GM19455 (cell line): ENCODE measurements around the gene RALBP1.

Experiments used
- ATAC-seq: cut with Tn5 transposase; IDR thresholded peaks from one replicate; pipeline ENCODE4 v1.9.1; 2021; ENCODE audit not compliant: unreplicated experiment

The RALBP1 gene

DNA sequence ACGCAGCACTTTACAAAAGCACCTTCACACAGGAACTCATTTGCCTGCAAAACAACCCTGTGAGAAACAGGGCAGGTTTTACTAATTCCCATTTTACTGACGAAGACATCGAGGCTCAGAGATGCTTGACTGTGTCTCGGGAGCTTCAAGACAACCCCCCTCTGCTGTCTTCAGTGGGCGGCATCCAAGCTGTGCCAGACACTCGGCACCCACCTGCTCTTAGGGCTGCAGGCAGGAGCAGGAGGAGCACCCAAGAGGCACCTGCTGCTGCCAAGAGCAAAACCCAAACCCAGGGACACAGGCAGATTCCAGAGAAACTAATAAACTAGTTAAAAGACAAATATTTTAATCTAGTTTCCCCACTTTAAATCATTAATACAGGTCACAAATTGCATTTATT is 71.2 kb downstream of the RALBP1 start:
- no peak for ATAC-seq

DNA sequence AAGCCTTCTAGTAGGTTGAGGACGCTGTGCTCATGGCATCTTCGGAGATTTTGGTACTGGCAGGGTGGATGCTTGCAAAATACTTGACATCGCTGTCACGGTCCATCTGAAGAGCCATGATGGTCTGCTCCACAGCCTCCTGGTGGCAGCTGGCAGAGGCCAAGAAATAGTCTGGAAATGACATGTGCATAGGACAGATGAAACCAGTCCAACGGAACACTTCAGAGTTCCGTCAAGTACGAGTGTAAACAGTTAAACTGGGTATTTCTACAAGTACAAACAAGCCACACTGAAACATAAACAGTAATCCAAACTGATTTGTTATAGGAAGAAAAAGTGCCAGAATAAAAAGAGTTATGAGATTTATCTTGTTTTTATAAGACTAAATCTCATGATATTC is 72.5 kb downstream of the RALBP1 start:
- no peak for ATAC-seq

DNA sequence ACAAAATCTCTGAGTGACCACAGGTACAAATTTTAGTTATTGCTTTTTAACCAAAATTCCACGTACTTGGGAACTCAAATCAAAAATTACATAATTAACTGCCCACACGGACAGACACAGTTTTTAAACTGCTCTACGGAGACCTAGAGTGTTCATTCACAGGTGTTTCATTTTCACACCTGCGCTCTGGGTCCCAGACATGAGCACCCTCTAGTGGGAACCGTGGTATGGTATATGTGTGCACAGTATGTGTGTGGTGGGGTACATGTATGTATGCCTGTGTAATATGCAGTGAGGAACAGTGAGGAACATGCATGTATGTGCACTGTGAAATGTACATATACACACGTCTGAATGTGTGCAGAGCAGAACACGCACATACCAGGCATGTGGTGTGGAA is 74.1 kb downstream of the RALBP1 start:
- no peak for ATAC-seq

DNA sequence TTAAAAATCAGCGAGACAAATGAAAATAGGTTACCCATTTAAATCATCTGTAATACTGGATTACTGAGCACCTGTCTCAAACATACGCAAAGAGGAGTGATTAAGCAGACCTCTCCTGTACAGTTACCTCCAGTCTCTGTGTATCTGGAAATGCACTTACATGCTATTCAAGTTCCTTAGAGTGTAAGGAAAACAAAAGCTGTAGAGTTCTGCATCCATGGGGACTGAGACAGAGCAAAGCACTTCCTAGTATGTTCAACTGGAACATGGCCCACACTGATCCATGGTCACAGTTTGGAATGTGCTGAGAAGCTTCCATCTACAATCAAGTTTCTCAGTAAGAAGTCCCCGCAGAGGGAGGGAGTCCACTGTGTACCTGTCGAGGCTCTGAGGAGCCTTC is 75.1 kb downstream of the RALBP1 start:
- no peak for ATAC-seq

- no peak for ATAC-seq
Measured at GRCh38 chr18:9552191-9552590, 76.9 kb downstream of the RALBP1 start.

DNA sequence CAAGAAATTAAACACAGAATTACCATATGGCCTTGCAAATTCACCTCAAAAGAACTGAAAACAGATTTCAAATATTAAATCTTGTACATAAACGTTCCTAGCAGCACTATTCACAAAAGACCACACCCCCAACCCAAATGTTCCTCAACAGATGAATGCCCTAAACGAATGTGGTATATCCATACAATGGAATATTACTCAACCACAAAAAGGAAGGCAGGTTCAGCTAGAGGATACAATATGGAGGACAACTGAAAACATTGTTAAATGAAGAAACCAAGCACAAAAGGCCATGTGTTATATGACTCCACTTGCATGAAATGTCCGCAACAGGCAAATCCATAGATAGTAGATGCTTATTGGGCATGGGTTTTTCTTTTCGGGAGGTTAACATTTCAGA is 77.3 kb downstream of the RALBP1 start:
- no peak for ATAC-seq

GRCh38 chr18:9557250-9557943 is 82.1 kb downstream of the RALBP1 start:
- no peak for ATAC-seq

DNA sequence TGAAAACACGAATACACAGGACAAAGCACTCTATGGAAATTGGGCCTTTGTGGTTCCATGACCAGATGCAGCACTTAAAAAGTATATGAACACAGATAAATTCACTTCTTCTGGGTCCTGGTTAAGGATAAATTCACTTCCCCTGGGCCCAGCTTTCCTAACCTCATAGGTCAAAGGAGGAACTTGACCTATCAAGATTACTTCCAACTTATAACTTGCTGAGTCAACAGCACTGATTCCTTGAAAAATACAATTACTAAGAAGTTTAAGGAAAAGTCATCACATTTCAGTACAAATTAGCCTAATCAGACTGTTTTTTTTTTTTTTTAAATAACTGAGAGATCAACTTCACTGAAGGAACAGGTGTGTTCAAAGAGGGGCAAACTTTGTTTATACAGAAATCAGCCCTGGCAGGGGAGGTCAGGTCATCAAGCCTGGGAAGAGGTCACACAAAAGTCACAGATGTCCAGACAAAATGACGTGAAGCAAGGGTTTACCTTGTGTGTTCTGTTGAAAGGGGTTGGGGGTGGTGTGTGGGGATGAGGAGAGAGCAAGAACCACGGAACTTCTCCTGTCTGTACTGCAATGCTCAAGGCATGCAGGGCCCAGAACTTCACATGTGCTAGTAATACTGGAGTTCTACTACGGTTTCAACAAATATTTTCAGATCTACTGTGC is 83.2 kb downstream of the RALBP1 start:
- ATAC-seq: no peak

- no peak for ATAC-seq
Measured at GRCh38 chr18:9559253-9559652, 83.9 kb downstream of the RALBP1 start.

DNA sequence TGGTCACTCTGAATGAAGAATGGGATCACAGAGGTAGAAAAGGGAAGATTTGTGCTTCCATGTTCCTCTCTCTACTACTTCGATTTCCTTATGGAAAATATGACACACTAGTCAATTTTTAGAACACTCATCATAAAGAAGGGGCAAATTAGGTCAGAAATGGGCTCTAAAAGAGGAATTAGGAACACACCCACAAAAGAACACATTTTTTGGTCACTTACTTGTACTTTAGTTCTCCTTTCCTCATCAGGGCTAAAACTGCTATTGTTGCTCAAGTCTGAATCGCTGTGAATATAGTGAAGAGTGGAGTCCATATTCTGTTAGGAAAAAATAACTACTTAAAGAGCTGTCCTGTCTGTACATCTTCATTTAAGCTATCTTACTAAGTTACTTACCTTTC is 86.4 kb downstream of the RALBP1 start:
- no peak for ATAC-seq

DNA sequence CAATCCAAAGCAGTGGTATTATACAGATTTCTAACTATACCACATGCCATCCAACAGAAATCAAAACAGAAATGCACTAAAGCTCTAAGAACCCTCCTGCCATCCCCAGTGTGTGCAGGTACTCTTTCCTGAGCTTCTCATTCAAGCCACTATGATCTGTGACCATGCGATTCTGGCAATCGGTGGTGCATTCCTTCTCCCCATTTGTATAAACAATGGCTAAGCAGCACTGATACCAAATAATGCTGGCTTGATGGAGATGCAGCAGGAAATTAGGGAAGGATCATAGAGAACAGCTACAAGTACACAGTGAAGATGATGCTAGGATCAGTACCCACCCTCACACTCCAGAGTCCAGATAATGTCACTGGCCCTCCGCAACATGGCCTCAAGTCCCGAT is 87.3 kb downstream of the RALBP1 start:
- ATAC-seq: no peak

GRCh38 chr18:9563331-9563730 is 88.0 kb downstream of the RALBP1 start:
- no peak for ATAC-seq

- ATAC-seq: no peak
Measured at GRCh38 chr18:9565407-9565806, 90.1 kb downstream of the RALBP1 start.

DNA sequence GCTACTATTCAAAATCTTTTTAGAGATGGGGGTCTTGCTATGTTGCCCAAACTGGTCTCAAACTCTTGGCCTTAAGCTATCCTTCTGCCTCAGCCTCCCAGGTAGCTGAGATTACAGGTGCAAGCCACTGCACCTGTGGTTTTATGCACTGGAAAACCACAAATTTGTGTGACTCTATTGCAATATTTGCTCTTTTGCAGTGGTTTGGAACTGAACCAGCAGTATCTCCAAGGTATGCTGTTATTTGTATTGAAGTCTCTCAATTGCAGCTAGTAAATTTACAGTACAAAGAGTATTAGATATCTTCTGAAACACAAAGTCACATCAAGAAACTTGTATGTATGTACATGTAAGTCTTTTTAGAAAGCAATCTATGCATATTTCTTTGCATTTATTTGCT is 92.9 kb downstream of the RALBP1 start:
- ATAC-seq: no peak

DNA sequence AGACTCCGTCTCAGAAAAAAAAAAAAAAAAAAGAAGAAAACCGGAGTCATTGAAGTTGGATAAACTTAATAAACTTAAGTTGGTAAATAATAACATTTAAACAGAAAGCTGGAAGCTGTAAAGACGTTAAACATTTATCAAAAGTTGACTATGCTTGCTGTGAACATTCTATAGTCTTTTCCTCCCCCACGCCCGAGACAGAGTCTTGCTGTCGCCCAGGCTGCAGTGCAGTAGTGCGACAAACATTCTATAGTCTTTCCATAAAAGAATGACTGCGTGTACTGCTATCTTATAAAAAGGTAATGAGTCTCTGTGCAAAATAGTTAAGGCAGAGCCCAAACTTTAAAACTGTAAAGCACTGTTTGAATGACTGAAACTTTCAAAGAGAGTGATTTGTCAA is 93.9 kb downstream of the RALBP1 start:
- no peak for ATAC-seq

DNA sequence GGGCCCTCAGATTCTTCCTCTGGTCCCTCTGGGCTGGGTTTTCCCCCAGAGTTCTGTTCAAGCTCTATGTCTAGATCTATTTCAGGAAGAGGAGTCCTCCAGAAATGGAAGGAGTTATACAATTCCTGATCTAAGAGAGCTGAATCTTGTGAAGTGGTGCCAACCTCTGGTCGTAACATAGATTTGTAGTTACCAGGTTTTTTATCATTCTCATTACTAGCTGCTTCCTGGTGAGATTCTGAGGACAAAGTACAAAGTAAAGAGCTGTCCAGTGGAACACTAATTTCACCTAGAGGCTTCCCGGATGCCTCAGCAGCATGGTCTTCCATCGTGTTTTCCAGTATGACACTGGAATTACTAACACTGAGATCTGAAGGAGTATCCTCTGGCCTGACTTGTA is 94.9 kb downstream of the RALBP1 start:
- no peak for ATAC-seq

DNA sequence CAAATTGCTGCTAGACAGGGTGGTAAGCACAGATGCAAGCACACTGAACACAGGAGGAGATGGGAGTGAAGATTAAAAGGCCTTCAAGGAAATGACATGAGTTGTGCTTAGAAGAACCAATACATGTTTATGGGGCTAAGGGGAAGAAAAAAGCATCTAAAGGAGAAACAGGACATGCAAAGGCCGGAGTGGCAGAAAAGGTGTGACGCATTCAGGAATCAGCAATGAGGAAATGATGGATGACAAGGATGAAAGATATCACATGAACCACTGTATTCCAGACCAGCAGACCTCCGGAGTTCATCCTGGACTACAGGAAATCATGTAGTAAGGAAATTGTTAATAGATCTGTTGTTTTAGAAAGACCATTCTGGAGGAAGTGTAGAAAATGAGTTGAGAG is 96.2 kb downstream of the RALBP1 start:
- ATAC-seq: no peak

GRCh38 chr18:9574473-9575115 is 99.3 kb downstream of the RALBP1 start:
- no peak for ATAC-seq

- peak; percentile 80 for ATAC-seq
Measured at GRCh38 chr18:9575558-9575957, 100.2 kb downstream of the RALBP1 start.

DNA sequence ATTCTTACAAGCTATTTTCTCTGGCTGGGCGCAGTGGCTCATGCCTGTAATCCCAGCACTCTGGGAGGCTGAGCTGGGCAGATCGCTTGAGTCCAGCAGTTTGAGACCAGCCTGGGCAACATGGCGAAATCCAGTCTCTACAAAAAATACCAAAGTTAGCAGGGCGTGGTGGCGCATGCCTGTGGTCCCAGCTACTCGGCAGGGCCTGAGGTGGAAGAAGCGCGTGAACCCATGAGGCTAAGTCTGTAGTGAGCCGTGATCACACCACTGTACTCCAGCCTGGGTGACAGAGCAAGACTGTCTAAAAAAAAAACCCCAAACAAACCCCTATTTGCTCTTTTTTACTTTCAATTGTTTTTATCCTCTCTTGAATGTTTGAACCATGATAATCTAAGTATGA is 102.0 kb downstream of the RALBP1 start:
- no peak for ATAC-seq

- no peak for ATAC-seq
Measured at GRCh38 chr18:9578306-9578705, 103.0 kb downstream of the RALBP1 start.

DNA sequence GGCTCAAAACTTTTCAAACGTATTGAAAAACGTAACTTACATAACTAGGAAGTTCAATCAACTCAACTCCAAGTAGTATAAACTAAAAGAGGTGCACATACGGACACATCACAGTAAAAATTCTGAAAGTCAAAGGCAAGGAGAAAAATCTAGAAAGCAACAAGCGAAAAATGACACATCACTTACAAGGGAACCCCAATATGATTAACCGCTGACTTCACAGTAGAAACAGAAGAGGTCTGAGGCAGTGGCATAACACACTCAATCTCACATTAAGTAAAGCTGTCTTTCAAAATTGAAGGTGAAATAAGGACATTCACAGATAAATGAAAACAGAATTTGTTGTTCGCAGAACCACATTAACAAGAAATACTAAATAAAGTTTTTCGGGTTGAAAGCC is 106.4 kb downstream of the RALBP1 start:
- no peak for ATAC-seq
